NCI-H2196 (cell line): ENCODE data around the gene EBF3.

Experiments
- DNase-seq: peaks from one replicate; lab custom pipeline; 2025; ENCODE audit not compliant: unreplicated experiment; lab: John Stamatoyannopoulos, UW

EBF3 gene

DNA sequence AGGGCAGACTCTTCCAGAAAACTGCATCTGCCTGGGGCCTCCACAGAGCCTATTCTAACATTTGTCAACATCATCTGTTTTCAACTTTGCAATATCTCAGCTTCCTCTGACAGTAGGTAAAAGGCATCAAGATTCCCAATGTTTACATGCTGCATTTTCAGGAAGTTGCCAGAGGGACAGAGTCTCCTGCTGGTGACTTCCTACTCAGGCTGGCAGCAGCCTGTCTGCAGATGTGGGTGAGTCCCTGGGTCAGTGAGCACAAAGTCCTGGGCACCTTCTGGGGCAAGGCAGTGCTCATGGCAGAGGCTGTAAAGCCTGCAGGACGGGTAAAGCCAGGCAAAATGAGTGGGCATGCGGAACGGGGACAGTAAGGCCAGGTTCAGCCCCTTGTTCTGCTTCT lies 69.4 kb downstream of the EBF3 start:
- DNase-seq, result no peak

- DNase-seq, result no peak
Observed at GRCh38 chr10:129893104-129894089, 70.7 kb downstream of the EBF3 start.

DNA sequence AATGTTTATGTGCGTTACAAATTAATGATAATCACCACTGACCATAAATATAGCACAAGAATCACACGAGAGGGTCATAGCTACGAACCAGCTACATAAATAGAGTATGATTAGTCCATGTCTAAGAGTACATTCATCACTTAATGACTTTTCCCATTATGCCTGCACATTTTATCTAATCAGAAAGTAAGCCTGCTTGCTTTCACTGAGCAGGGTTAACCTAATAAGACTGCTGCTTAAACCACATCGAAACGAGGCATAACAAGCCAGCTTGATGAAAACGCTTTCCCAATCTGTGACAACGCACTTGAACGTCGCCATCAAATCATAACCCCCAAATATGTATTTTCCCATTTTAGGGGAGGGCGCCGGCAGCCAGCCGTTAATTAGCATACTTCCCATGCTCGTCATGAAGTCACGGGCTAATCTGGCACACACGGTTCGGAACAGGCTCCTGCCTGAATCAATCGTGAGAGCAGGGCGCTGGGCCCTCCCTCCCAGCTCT lies 71.5 kb downstream of the EBF3 start:
- no peak for DNase-seq

DNA sequence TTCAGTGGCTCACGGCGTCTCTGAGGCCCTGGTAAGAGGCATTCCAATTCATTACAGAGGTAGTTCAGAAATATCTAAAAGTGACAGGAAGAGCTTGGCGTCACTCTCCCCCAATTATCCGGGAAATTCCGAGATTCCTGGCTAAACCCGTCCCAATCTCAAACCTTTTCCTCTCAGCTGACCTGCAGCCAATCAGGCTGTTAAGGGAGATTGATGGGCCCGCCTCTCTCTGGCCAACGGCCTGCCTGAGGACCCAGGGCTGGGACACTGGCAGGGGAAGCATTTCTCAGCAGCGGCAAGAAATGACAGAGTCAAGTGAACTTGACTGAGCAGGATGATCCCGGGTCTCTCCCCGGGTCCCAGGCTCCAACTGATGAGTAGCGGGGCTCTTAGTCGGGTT lies 72.3 kb downstream of the EBF3 start:
- DNase-seq, result no peak

DNA sequence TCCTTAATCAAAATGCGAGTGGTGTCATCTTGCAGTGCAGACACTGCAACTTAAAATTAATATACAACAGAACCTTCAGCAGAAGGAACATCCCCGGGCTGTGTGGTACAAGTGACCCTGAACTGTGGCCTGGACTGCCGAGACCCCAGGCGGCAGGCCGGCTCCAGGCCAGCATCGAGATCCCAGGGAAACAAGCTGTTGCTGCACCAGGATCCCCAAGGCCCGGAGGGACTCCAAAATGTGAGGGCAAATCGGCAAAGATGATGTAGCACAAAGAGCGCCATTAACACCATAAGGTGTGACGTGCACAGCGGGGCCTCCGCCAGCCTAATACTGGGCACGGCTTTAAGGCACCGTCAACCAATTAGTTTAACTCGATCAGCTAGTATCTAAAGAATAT lies 73.9 kb downstream of the EBF3 start:
- DNase-seq, result no peak

DNA sequence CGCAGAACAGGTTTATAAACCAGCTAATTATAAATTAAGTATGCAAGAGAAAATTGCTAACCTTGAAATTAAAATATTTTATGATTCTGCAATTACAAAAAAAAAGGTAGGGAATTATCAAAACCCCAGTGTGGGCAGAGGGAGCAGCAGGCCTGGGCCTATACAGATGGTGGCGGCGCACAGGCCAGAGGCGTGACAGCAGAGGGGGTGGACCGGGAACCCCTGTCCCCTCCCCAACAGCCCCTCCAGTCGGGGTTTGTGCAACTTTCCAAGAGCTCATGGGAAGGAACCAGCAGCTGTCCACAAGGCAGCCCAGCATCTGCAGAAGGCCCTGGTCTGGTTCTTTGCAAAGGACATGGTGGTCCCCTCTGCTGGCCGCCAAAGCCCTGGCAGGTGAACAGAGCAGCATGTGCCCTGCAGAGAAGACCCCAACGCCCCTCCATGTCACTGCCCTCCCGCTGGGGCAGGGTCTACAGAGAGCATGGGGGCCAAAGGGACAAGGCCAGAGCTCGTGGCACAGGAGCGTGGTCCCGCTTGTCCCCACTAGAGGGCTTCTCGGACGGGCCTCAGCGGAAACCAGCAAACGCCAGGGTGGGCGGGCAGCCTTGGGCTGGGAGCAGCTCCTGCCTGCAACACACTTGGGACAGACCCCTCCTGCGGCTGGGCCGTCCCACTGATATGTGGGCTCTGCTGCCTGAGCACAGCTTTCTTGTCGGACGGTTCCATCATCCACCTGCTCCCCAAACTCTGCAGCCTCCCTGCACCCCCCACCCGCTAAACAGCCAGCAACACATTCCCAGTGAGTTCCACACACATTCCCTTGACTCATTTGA lies 75.1 kb downstream of the EBF3 start:
- no peak for DNase-seq

GRCh38 chr10:129887986-129888783 lies 75.9 kb downstream of the EBF3 start:
- no peak for DNase-seq

DNA sequence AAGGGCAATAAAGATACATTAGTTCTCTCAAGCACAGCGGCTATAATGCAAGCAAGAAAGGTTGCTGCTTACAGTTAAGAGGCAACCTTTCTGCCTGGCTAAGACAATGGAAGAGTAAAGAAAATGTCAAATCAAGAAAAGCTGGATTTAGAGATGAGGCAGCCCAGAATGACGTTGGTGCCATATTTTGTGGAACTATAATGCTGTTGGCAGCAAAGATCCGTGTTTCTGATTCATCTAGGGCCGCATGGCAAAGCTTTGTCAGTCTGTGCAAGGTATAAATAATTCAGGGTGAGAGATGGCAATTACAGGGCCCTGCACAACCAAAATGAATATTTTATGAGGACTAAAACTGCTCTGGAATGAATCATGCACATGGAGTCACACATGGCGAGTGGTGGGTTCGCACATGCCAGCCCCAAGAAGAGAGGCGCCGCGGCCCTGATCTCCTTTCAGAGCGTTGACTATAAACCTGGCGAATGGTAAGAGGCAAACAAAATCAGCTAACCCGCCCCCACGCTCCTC lies 76.6 kb downstream of the EBF3 start:
- DNase-seq, result no peak

DNA sequence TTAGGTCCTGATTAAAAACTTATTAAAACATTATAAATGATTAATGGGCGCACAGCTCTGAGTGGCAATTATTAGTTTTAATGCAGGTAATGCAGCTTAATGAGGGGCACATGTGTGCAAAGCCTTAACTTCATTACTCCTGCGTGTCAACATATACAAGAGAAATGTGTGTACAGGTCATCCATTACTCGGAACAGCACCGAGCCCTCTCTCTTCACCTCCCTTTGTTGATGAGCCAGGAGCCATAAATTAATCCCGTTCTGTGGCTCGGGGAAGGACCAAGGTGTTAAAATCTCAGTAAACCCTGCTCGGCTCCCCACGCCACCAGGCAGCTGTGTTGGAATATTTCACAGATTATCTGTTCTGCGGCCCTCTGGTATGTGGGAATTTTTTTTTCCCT lies 77.8 kb downstream of the EBF3 start:
- DNase-seq, result no peak

DNA sequence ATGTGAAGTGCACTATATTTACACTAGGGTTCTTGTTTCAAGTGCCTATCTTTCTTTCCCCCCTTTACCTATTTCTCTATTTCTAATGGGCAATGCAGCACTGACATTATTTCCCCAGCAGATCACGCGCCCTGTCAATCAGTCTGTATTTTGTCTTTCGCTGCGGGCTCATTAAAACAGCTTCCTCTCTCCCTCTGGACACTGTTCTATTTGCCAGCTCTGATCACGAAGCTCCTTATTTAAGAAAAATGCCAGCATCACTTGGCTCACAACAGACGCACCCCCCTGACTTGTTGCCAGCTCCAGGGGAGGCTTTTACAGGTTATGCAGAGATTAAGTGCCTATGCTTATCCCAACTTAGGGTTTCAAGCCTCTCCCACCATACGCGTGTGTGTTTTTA lies 78.5 kb downstream of the EBF3 start:
- DNase-seq, result no peak

DNA sequence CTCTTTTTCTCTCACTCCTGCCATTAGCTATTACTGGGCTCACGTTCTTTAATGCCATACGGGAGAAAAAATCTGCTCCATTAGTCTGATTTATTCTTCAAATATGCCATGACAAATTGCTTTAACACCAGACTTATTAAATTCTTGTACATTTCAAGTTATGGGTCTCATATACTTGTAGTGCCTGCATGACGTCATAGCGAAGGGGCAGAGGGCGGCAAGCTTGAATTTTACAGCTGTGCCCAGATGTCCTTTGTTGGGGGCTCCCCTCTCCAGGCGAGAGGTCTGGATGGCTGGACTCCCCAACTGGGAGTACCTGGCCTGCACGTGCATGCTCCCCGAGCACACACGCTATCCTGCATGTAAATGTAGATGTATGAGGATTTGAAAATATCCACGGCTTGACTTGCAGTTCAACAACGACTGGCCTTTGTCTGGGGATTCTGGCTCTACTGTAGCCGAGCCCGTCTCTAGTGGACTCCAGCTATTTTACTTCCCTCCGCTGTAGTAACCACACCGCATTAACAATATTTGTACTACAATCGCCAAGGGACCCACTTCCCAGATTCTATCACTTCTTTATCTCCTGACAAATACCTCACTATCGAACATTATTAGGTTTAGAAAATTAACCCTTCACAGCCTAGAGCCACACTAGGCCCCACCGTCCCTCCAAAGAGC lies 79.5 kb downstream of the EBF3 start:
- DNase-seq, result no peak

- no peak for DNase-seq
Observed at GRCh38 chr10:129883626-129884397, 80.3 kb downstream of the EBF3 start.

DNA sequence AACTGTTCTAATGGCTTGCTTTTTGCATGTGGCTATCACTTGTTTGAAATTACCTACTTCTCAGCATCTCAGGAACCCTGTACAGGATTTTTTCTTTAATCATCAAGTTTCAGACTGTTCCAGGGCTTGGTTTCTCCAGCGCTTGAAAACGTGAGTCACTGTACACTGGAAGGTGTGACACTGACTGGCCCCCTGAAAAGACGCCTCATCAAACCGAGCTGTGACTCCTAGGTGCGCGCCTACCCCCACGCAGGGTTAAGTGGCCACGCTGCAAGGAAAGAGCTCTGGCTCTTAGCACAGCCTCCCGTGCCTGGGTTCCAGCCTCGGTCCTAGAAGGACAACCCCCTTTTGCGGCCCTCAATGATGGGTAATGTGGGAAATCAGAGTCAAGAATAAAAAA lies 81.0 kb downstream of the EBF3 start:
- no peak for DNase-seq

DNA sequence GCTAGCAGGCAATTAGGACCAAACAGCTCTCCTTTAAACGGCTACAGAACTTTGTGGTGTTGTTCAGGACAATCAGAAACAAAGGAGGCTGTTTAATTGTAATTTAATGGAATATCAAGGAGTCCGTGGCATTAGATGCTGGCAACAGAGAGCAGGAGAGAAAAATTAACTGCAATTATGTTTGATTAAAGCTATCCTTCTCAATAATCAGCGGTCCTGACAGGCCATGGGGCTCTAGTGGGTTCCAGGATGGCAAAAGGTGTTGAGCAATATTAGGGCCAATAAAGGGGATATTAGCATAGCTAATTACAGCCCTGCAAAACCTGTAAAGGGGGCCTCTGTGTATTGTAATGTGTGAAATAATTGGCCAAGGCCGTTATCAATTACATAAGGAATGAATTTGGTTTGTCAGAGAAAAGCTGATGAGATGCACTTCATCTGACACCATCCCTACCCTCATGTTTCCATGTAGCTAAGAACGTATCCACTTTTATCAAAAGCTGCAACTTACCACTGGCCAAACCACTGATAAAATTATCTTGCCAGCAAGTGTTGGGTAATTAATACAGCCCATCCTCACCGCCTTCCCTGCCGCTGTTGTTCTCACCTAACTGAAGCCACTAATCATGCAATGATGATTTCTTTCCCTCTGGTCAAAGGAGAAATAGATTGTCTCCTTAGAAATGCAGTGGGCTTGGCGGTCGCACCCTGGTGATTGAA lies 81.6 kb downstream of the EBF3 start:
- DNase-seq, result no peak

- no peak for DNase-seq
Observed at GRCh38 chr10:129881641-129882040, 82.4 kb downstream of the EBF3 start.

DNA sequence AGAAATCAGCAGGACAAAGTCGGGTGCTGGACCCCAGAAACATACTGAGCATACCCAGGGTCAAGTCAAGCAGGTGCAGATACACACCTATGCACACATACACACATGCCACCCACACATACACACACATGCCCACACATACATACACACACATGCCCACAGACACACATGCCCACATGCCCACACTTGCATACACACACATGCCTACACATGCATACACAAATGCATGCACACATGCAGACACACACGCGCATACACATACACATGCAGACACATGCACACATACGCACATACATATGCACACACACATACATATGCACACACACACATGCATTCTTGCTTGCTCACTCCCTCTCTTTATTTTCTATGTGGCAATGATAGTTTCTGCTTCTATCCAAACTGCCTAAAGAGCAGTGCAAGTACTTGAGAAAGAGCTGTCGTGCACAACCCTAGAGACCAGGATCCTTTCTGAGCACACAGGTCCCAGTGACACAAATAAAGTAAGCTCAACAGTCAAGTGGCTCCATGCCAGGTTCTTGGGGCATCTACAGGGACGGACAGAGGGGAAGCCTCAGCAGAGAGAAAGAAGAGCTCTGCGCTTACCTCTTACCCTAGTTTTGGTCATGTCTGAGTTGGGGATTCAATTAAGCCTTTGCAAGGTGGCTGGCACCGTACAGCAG lies 83.7 kb downstream of the EBF3 start:
- DNase-seq, result no peak

DNA sequence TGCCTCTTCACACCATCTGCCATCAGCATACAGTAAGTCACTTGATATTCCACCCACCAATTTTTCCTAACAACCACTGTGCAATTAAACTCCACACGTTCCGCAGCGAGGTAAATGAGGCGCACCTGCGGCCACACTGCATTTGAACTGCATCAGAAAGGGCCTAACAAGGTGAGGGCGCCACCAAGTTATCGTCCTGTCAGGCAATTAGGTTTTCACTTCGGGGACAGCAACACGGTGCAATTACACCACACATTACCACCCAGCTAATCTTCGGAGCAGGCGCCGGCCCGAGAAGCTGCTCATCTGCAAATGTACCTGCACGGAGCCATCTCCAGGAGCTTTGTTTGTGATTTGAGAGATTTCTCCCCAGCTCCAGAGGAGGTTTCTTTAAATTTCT lies 84.4 kb downstream of the EBF3 start:
- DNase-seq, result no peak

GRCh38 chr10:129878835-129879234 lies 85.2 kb downstream of the EBF3 start:
- no peak for DNase-seq
